ENCODE data around the gene TFAP2E. TPM values are rescaled to one million over a fixed set of nuclear protein-coding genes. Genes with fewer than 3 reads are reported as not detected.

Gene TFAP2E
- total RNA-seq, 1 experiment from 2014 or later: 6.1 TPM

- Histone ChIP-seq H4K20me1 (ENCODE audit: insufficient read depth) (no peaks in the 10 kb centered on the region), H3K36me3 (ENCODE audit: control insufficient read depth in 1 of 2, insufficient read depth in 2 of 2, low read length in 2 of 2) (no peaks in the 10 kb centered on the region), H3K4me3 (replicated peaks in 1 of 2; ENCODE audit: low read depth in 1 of 2, low read length in 2 of 2) (no peak overlapping the region), H3K9ac (ENCODE audit: low read length) (no peak overlapping the region), H2AFZ (ENCODE audit: low read depth, low read length, poor library complexity, severe bottlenecking) (no peak overlapping the region), H3K9me2 (ENCODE audit: insufficient read depth) (no peaks in the 10 kb centered on the region), H3K79me2 (ENCODE audit: insufficient read depth, low read length) (no peaks in the 10 kb centered on the region), H3K9me3 (ENCODE audit: control insufficient read depth in 1 of 2, insufficient read depth in 1 of 2, low read depth in 1 of 2, low read length in 2 of 2) (no peaks in the 10 kb centered on the region), H3K27me3 (ENCODE audit: insufficient read depth, low read length) (no peaks in the 10 kb centered on the region), H3K4me2 (ENCODE audit: low read length) (no peak overlapping the region), H3K4me1 (ENCODE audit: control insufficient read depth in 1 of 2, insufficient read depth in 2 of 2, low read length in 2 of 2) (peaks cover 20 to 39% of the 10 kb centered on the region in 2 experiments; a peak in 3 of 4 replicates), H3K27ac (ENCODE audit: low read depth, low read length) (no peak overlapping the region)
- TF ChIP-seq SRF (IDR thresholded peaks at IDR 0.05; ENCODE audit: low read depth) (no peak), EZH2 (IDR thresholded peaks at IDR 0.05) (no peak), EGR1 (IDR thresholded peaks at IDR 0.05; ENCODE audit: low read depth) (no peak), SIN3A (IDR thresholded peaks at IDR 0.05; ENCODE audit: low read depth) (no peak), CTCF (IDR thresholded peaks at IDR 0.05 in 2 of 3, conservative IDR thresholded peaks at IDR 0.05 in 1 of 3; ENCODE audit: borderline replicate concordance in 1 of 3, insufficient read depth in 1 of 3, low read depth in 2 of 3, low read length in 2 of 3) (no peak), POLR2AphosphoS5 (IDR thresholded peaks at IDR 0.05; ENCODE audit: low read depth, low read length) (no peak), CEBPB (IDR thresholded peaks at IDR 0.05; ENCODE audit: low read depth) (no peak), ZFX (IDR thresholded peaks at IDR 0.05) (no peak), FOSL1 (IDR thresholded peaks at IDR 0.05; ENCODE audit: low read depth) (no peak), EZH2phosphoT487 (IDR thresholded peaks at IDR 0.05; ENCODE audit: borderline replicate concordance) (no peak), ELF1 (IDR thresholded peaks at IDR 0.05; ENCODE audit: borderline replicate concordance, low read depth) (no peak), CBX3 (IDR thresholded peaks at IDR 0.05; ENCODE audit: low read depth) (no peak)
- POLR2A ChIA-PET: interaction anchor here (1.3 kb wide), 1 partner anchor 156 kb away, joined by 5 read pairs; no protein-coding TSS in a partner anchor
- RAD21 ChIA-PET (ENCODE audit: low non-redundant PET in 1 of 2, low total read pairs in 2 of 2, uncharacterized antibody in 2 of 2, unreplicated experiment in 2 of 2): no interaction called here
- DNase-seq (ENCODE audit: low read depth, low spot score) (no peak), ATAC-seq (no peak)
- CTCF ChIA-PET: interaction anchor here (1.9 kb wide), 2 partner anchors 144 to 156 kb away, joined by 7 to 12 read pairs; no protein-coding TSS in a partner anchor
- intact Hi-C loops (cut with micrococcal nuclease): loop anchor here (5.0 kb wide), 1 partner anchor 71 kb away; the partner anchor contains the start of gene PSMB2
- BruUV-seq (replicated peaks): no TSS peak
These were observed 1.9 kb upstream of the TFAP2E start for GRCh38 chr1:35571263-35571662.

All from HCT116 (cell line).